Kidney capillary endothelial cell (primary cell): ENCODE results near the gene PRMT5.
"Not testable (repeated sequence)": the region's sequence is repeated elsewhere in the genome, so short reads cannot be mapped to it uniquely, and the experiment has no call there.

Experiments used
- DNase-seq: peaks from one replicate; pipeline ENCODE4 v3.0.0-alpha.2; 2018; ENCODE audit warnings: low spot score

The PRMT5 gene

DNA sequence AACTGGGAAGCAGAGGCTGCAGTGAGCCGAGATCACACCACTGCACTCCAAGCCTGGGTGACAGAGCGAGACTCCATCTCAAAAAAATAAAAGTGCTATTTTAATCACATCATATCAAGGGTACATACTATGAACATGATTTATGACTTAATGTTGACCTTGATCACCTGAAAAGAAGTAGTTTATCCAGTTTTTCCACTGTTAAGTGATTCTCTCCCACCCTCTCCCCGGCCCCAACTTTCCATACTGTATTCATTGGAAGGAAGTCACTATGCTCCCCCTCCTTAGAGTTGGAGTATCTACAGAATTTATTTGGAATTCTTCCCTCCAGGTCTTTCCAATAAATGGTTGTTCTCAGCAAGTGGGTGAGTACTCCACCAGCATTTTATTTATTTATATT, 3.0 kb upstream of the PRMT5 start:
- no peak for DNase-seq

DNA sequence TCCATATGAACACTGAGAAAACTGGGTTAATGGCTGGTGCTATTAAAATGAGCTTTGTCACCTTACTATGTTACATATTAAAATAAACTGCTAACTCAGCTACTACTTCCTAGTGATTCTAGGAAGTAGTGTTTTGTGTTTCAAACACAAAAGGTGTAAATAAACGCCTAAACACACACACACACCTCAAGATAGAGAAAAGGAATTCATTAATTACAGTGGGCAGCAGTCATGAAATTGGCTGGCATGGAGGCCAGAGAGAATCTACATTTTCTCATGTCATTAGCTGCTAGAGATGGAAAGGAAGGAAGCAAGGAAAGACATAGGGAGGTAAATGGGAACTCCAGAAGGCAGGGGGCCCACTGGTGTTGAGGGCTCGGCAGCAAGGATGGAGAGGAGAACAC, 787 bp upstream of the PRMT5 start:
- no peak for DNase-seq

DNA sequence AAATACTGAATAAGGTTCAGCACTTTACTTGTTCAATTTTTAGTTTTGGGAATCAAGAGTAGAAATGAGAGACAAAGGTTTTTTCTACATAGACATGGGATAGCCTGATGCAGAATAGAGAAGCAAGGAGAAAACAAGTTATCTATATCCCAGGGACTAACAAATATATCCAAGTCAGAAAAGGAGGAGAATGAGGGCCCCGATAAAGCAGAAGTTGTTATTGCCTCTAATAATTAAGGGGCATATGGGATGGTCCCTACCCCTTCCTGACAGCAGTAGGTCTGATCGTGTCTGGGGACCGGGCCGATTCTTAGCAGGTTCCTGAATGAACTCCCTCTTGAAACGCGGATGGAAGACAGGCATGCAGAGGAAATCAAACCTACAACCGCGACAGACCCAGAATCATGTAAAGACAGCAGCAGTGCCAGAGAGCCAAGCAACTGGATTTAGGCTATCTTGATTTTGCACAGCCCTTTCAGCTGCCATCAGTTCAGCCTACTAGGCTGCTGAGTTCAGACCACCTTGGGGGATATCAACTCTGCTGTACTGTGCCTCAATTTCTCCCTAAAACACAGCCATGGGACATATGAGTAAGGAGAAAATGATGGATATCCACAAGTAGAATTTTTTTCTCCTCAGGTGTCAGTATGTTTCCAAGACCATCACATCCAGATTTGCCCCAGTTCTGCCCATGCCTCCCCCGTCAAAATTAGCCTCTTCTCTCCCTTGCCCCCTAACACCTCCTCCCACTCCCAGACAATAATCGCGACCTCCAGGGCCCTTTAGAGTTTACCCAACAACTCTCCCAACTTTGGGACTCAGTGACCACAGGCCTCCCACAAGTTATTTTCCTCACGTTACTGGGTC, 706 bp downstream of the PRMT5 start:
- peak; percentile 2 for DNase-seq

DNA sequence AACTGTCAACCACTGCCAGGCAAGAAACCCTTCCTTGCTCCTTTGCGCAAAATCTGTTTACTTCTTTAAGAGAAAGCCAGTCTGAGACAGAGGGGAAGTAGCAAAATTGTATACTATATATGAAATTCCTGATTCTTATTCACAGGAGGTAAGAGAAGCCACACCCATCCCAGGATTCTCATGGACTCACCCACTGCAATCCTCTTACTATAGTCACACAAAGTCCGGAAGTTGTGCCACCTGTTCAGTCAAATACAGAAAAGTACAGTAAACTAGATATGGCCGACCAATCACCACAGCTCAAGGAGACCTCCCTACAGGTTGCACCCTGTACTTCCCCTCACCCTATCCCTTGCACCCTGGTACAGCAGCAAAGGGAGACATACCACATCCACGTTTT, 2.9 kb downstream of the PRMT5 start:
- DNase-seq: no peak

DNA sequence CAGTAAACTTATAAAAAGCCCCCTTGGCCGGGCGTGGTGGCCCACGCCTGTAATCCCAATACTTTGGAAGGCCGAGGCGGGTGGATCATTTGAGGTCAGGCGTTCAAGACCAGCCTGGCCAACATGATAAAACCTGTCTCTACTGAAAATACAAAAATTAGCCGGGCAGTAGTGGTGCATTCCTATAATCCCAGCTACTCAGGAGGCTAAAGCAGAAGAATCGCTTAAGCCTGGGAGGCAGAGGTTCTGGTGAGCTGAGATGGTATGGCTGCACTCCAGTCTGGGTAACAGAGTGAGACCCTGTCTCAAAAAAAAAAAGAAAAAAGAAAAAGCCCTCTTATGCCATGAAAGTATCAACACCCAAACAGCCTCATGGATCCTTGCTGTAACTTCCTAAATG, 3.7 kb downstream of the PRMT5 start:
- DNase-seq: no peak

DNA sequence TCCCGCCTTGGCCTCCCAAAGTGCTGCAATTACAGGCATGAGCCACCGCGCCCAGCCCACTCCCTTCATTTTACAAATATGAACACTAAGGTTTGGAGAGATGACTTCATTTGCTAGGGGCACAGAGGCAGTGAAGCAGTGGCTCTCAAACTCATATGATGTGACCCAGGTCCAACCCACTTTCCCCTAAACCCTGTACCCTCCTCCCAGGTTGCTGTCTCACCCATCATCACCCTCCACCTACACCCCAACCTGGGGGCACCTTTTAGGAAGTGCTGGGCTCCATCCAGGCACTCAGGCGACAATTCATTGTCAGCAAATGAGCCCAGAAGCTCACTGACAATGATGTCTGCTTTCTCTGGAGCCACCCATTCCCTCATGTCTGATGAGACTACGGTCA, 5.4 kb downstream of the PRMT5 start:
- no peak for DNase-seq

DNA sequence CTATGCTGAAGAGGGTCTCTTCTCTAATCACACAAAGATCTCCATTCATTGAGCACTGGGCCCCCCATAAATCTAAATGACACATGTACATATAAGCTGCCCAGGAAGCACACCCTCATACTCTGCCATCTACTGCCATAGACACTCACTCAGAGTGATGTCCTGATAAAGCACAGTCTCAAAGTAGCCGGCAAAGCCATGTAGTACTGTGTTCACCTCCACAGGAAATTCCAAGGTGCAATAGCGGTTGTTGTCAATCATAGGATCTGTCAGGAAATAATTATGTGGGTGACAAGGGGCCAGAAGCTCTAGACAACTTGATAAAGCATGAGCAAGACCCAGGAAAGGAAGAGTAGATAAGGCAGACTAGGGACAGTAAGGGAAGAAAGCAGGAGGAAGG, 6.9 kb downstream of the PRMT5 start:
- DNase-seq: no peak

DNA sequence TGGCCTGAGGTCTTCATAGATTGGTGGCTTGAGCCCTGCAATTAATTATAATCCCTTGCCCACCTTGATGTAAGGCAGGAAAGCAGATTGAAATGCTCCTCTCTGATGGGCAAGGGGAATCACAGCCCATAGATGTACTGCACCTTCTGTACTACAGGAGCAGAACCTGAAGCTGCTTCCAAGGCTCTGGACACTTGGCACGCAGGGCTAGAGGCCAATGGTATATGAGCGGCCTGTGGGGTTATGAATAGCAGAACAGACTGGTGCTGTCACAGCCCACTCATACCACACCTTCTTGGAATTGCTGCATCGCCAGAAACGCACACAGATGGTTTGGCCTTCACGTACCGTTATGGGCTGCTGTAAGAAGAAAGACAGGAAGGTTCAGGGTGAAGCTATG, 8.5 kb downstream of the PRMT5 start:
- DNase-seq: no peak

DNA sequence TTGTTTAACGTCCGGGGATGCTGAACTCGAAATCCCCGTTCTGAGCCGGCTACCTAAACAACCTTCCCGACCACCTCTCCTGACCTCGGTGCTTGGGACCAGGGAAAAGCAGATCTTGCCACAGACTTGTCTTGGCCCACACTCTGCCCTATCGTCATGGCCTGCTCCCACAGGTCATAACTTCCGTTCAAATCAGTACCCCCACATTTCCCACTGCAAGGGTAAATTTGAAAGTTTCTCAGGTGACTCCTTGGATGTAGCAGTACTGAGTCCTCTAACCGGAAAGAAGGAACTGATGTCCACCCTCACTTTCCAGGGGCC, 9.6 kb downstream of the PRMT5 start:
- no peak for DNase-seq

DNA sequence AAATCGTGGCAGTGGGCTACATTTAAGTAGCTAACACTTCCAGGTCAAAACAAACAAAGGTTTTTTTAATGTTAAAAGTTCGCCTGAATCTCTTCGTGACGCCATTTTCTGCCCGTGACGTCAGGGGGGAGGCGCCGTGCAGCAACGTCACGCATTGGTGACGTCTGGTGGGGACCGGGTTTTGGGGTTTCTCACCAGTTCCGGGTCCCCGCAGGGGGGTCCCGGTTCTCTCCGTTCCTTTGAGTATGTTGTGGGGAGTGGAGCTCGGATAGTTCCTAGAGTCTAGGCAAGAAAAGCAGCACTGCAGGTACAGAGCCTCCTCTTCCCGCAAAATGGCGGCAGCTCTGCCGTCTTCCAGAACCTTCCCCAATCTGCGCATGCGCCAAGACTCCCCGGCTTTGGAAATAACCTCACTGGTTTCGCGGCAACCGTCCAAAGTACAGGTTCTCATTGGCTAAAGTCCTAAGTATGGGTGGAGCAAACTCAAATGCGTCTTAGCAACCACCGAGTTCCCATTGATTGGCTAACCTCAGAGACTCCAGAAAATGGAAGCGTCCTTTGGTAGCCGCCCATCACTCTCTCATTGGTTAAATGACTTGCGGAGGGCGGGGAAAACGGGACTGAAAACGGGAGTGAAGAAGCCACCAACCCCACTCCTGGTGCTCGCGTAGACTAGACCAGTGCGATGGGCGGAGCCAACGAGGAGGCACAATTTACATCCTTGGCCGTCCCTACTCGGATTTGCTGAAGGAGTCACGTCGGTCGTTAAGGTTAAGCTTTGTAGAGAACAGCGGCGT, 10.2 kb downstream of the PRMT5 start, which contains the start of gene RBM23:
Gene RBM23 (minus strand): TSS at position 346 of the 797 bp plus-strand sequence.
- peak; percentile 100 for DNase-seq

DNA sequence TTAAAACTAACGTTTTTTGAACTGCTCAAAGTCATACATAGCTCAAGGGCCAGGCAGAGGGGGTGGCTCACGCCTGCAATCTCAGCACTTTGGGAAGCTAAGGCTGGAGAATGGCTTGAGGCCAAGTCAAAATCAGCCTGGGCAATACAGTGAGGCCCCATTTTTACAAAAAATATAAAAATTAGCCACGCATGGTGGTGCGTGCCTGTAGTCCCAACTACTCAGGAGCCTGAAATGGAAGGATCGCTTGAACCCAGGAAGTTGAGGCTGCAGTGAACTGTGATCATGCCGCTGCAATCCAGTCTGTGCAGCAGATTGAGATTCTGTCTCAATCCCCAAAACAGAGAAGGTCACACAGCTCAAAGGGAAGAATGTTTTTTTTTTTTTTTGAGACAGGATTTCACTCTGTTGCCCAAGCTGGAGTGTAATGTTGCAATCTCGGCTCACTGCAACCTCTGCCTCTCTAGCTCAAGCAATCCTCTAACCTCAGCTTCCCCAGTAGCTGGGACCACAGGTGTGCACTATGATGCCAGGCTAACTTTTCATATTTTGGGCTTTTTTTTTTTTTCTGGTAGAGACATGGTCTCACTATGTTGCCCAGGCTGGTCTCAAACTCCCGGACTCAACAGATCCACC, 13.2 kb downstream of the PRMT5 start:
- DNase-seq: no peak

DNA sequence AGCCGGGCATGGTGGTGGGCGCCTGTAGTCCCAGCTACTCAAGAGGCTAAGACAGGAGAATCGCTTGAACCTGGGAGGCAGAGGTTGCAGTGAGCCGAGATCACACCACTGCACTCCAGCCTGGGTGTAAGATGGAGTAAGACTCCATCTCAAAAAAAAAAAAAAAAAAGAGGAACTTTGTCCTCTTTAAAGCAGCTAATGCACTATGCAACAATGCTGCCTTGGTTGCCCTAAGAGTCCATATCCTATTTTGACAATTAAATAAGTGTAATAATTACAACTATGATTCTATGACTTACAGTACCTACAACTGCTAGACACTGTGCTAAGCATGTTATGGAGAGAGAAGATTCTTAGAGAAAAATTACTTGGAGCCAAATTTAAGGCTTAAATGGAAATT, 14.3 kb downstream of the PRMT5 start:
- DNase-seq: not testable (repeated sequence)

DNA sequence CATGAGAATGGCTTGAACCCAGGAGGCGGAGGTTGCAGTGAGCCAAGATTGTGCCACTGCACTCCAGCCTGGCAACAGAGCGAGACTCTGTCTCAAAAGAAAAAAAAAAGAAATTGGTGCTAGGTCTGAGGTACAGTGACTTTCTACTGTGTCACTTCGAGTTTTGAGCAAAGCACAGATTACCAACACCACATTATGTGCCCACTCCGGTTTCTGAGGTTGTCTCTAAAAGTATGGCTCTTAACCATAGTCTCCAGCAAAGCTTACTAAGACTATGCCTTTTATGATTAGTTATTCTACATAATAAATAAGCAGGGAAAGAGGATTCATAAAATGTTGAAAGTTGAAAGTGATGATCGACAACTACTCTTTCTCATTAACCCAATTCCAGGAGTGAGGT, 18.3 kb downstream of the PRMT5 start:
- DNase-seq: no peak

DNA sequence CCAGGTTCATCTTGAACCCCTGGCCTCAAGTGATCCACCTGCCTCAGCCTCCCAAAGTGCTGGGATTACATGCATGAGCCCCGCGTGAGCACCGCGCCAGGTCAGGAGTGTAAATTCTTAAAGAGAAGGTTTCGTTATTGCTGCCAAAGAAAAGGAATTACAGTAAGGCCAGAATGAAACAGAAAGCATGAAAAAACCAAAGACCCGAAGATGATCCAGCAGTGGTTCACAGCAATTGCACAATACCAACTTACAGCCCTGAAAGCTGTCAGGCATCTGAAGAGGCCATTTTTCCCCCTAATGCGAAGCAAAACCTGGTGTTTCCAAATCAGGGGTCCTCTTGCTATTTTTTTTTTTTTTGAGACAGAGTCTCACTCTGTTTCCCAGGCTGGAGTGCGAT, 20.6 kb downstream of the PRMT5 start:
- DNase-seq: no peak

DNA sequence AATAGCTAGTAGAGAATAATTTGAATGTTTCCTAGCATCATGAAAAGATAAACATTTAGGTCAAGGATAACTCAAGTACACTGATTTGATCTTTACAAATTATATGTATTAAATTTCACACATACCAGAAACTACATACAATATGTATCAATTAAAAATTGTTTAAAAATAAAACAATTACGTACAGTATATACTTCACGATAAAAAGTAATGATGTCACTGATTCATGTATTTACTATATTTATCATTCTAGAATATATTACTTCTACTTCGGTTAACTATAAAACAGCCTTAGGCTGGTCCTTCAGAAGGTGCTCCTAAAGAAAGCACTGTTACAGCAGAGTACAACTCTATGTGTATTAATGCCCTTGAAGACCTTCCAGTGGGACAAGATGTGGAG, 21.7 kb downstream of the PRMT5 start:
- no peak for DNase-seq

DNA sequence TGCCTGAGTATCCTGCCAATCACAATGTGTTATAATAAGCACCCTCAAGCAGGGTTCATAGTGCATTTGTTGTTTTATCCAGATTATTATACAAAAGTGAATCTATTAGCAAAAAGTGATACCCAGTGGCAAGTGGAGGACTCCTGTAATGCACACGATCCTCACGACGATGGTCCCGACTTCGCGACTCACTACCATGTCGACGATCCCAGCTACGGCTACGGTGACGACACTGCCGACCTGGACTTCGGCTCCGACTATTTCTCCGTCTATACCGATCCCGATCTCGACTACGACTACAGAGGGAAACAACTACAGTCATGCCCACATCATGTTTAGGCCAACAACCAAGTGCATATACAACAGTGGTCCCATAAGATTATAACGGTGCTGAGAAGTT, 23.1 kb downstream of the PRMT5 start:
- no peak for DNase-seq

DNA sequence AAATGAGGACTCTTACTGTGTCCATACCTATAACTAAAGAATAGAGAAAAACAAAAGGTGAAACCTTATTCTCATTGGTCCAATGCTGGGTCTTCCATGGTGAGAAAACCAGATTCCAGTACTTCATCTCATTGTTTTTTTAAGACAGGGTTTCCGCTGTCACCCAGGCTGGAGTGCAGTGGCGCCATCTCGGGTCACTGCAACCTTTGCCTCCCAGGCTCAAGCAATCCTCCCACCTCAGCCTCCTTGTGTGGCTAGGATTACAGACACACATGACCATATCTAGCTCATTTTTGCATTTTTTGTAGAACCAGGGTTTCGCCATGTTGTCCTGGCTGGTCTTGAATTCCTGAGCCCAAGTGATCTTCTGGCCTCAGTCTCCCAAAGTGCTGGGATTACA, 23.5 kb downstream of the PRMT5 start:
- no peak for DNase-seq

DNA sequence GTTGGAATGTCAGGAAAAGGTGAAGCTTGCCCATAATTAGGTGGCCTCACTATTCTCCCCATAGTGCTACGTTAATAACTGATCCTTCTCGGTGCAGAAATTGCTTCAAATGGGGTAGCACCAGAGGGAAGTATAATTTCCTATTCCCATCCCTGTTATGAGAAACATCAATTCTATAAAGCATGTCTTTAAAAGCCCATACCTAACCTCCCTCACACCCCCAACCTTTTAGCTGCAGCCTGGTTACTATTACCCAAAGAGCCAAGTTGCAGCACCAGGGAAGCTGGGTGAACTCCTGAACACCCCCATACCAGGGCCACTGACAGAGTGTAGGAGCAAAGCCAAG, 25.5 kb downstream of the PRMT5 start:
- no peak for DNase-seq

DNA sequence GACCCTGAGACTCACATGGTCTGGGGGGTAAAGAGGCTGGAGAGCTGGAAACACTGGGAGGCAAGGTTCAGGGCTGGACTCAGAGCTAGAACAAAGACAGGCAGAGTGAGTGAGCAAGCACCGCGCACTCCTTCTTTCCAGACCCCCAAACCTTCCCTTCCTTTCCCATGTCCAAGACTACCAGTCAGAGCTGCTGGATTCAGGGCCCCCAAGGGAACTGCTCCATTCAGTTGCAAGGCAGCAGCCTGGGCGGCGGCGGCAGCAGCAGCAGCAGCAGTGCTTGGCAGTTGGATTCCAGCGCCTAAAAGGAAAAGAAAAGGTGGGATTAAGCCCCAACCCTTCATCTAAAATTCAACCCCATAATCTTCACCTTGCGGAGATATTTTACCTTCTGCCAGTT, 27.4 kb downstream of the PRMT5 start:
- DNase-seq: no peak

DNA sequence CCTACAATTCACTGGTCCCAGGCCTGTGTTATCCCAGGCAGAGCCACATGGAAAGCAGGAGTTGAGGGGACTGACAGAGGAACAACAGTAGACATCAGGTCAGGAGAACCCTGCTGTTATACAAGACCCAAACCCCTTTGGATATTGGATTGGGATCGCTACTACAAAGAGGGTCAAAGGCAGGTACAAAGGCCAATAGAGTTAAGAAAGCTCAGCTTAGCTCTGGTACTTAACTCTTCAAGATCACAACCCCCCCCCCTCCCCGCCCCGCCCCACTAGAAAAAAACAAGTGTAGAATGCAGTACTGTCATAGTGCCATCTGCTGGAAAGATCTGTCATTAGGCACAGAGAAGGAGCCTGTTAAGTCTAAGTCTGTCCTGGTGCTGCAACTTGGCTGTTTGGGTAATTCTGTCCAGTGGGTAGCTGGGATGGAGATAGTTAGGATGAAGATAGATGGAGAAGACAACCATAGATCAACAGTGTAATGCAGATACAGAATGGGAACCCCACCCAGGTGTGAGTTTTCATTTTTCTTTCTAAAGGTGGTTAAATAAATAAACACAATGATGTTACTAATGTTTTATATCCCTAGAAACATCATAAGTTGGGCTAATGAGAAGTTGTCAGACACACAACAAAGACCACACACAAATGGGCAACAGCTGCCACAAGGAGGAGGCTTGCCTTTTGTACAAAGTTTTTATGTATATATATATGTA, 28.9 kb downstream of the PRMT5 start:
- DNase-seq: peak; percentile 69

DNA sequence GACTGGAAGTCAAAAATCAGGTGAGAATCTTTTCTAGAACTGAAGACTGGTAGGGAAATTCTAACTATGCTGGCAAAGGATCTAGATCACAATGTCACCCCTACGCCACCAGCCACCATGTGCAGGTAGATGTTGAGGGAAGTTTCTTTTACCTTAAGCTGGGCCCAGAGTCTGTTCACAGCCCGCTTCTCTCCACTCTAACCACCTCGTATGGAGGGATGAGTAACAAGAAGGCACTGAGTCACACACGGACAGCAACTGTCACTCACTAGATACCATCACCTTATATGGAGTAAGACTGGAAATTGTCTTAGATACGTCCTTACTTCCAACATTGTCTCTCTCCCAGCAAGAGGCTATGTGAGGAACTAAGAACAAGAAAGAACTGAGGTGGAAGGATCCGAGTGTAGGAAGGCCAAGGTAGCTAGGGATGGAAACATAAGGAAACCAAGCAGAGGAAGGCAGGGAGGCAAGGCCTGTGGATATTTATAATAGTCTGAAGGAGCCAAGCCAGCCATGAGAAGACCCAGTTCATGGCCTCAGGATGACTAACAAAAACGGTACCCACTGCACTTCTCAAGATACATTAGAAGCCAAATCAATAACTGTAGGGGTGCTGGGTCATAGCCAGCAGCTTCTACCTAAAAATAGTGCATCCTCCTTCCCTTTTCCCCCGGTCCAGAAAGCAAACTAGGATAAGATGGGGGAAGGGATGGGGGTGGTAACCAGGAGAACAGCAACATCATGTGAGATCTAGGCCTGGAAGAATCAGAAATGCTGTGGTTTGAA, 30.7 kb downstream of the PRMT5 start:
- no peak for DNase-seq

DNA sequence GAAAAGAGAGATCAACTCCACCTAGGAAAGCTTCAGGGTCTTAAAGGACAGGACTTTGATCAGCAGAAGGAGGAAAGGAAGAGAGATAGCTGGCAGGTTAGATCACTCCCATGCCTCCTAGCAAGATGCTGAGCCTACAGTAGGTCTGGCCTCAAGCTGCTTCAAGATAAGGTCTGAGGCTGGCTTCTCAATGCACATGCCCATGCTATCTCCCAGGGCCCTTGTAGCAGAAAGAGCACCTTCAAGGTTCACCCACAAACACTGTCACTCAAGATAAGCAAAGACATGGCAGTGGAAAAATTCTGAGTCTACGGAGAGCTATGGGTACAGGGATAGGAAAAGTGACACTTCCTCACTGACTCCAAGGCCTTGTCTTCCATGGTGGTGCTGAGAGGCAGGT, 31.8 kb downstream of the PRMT5 start:
- DNase-seq: no peak
